Measurements from ENCODE around the gene PCSK5.
"Not testable (repeated sequence)": the region's sequence is repeated elsewhere in the genome, so short reads cannot be mapped to it uniquely, and the experiment has no call there.

PCSK5 gene

GRCh38 chr9:76298521-76299144 lies 408.2 kb downstream of the PCSK5 start:
- DNase-seq (ENCODE audit: low spot score), result peak; percentile 33
- CTCF ChIA-PET, result interaction anchor here (0.8 to 1.7 kb wide), 3 partner anchors 12 to 1097 kb away, joined by 3 to 4 read pairs (median 3); no protein-coding TSS in a partner anchor
- POLR2A ChIA-PET (ENCODE audit: low non-redundant PET), result no interaction called here
- TF ChIP-seq, protein P1, sequence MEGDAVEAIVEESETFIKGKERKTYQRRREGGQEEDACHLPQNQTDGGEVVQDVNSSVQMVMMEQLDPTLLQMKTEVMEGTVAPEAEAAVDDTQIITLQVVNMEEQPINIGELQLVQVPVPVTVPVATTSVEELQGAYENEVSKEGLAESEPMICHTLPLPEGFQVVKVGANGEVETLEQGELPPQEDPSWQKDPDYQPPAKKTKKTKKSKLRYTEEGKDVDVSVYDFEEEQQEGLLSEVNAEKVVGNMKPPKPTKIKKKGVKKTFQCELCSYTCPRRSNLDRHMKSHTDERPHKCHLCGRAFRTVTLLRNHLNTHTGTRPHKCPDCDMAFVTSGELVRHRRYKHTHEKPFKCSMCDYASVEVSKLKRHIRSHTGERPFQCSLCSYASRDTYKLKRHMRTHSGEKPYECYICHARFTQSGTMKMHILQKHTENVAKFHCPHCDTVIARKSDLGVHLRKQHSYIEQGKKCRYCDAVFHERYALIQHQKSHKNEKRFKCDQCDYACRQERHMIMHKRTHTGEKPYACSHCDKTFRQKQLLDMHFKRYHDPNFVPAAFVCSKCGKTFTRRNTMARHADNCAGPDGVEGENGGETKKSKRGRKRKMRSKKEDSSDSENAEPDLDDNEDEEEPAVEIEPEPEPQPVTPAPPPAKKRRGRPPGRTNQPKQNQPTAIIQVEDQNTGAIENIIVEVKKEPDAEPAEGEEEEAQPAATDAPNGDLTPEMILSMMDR (conservative IDR thresholded peaks at IDR 0.05; ENCODE audit: low read depth), result no peak
- H3K27ac ChIP-seq, result no peak overlapping the region

GRCh38 chr9:76302543-76302942 lies 412.1 kb downstream of the PCSK5 start:
- TF ChIP-seq, protein P1 (conservative IDR thresholded peaks at IDR 0.05; ENCODE audit: low read depth), result no peak
- no peak for DNase-seq (ENCODE audit: low spot score)
- ChIA-PET CTCF (interaction anchor here (0.6 to 1.1 kb wide), 12 partner anchors 71 to 1039 kb away, joined by 3 to 8 read pairs (median 4); partner anchors contain the start of gene PCSK5), POLR2A (ENCODE audit: low non-redundant PET) (interaction anchor here (0.6 kb wide), 2 partner anchors 19 to 455 kb away, joined by 3 to 4 read pairs; no protein-coding TSS in a partner anchor)
- H3K27ac ChIP-seq, result no peak overlapping the region

DNA sequence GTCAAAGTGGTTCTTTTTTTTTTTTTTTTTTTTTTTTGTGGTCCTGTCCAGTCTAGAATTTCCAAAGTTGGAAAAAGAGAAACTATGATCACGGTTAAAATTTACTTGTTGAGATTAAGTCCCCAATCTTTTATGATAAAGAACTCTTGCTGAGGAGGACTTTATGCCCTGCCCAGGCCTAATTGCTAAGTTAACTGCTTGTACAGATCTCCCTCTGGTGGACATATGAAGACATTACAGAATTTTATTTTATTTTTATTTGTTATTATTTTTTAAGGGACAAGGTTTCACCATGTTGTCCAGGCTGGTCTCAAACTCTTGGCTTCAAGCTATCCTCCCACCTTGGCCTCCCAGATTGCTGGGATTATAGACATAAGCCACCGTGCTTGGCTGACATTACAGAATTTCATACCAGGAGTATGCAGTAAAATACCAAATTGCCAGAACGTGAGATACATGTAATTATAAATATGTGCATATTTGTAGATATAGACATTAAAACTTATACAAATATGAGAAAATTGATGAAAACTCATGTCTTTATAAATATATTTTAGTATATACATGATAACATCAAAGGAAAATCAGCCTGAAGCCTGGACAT lies 412.6 kb downstream of the PCSK5 start:
- no peak overlapping the region for H3K27ac ChIP-seq
- DNase-seq (ENCODE audit: low spot score), result peak; percentile 53
- TF ChIP-seq, protein P1 (conservative IDR thresholded peaks at IDR 0.05; ENCODE audit: low read depth), result peak; percentile 59
- CTCF ChIA-PET, result interaction anchor here (0.6 to 1.1 kb wide), 12 partner anchors 71 to 1103 kb away, joined by 3 to 8 read pairs (median 4); no protein-coding TSS in a partner anchor
- POLR2A ChIA-PET (ENCODE audit: low non-redundant PET), result interaction anchor here (0.6 kb wide), 1 partner anchor 455 kb away, joined by 4 read pairs; no protein-coding TSS in a partner anchor

GRCh38 chr9:76307047-76307446 lies 416.6 kb downstream of the PCSK5 start:
- CTCF ChIA-PET, result interaction anchor here (0.6 kb wide), 1 partner anchor 670 kb away, joined by 7 read pairs; no protein-coding TSS in a partner anchor
- POLR2A ChIA-PET (ENCODE audit: low non-redundant PET); H3K27ac ChIP-seq; DNase-seq (ENCODE audit: low spot score): not testable (repeated sequence)

DNA sequence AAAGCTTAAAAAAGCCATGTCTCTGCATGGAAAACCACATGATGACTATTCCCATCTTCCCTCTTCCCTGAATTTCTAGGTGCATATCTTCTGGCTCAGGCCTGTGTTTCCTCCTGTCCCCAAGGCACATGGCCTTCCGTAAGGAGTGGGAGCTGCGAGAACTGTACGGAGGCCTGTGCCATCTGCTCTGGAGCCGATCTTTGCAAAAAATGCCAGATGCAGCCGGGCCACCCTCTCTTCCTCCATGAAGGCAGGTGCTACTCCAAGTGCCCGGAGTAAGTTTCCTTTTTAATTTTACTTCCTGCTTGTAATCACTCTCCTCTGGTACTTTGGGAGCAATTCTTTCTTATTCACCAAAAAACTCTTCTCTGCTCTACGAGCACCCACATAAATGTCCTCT lies 420.1 kb downstream of the PCSK5 start:
- CTCF ChIA-PET, result interaction anchor here (0.7 kb wide), 1 partner anchor 210 kb away, joined by 5 read pairs; no protein-coding TSS in a partner anchor
- POLR2A ChIA-PET (ENCODE audit: low non-redundant PET), result no interaction called here
- no peak overlapping the region for H3K27ac ChIP-seq
- TF ChIP-seq, protein P1 (conservative IDR thresholded peaks at IDR 0.05; ENCODE audit: low read depth), result no peak
- no peak for DNase-seq (ENCODE audit: low spot score)

DNA sequence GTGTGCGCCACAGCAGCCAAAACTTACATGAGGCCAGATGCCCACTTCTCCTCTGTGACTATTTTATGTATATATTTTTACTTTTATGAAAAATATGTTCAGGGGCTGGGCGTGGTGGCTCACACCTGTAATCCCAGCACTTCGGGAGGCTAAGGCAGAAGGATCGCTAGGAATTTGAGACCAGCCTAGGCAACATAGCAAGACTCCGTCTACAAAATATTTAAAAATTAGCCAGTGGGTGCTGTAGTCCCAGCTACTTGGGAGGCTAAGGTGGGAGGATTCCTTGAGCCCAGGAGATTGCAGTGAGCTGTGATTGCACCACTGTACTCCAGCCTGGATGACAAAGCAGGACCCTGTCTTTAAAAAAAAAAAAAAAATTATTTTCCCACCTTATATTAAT lies 420.5 kb downstream of the PCSK5 start:
- H3K27ac ChIP-seq, result no peak overlapping the region
- TF ChIP-seq, protein P1 (conservative IDR thresholded peaks at IDR 0.05; ENCODE audit: low read depth), result no peak
- no peak for DNase-seq (ENCODE audit: low spot score)
- ChIA-PET POLR2A (ENCODE audit: low non-redundant PET) (no interaction called here), CTCF (no interaction called here)

GRCh38 chr9:76311537-76311936 lies 421.1 kb downstream of the PCSK5 start:
- DNase-seq (ENCODE audit: low spot score), result no peak
- ChIA-PET CTCF (no interaction called here), POLR2A (ENCODE audit: low non-redundant PET) (no interaction called here)
- H3K27ac ChIP-seq, result no peak overlapping the region
- TF ChIP-seq, protein P1 (conservative IDR thresholded peaks at IDR 0.05; ENCODE audit: low read depth), result no peak
